Activated B cell treated with CpG ODN at 0.5 μM for 24 hours (primary cell): ENCODE results near the gene DYDC2. TPM values are rescaled to one million over a fixed set of nuclear protein-coding genes. Genes with fewer than 3 reads are reported as not detected.

ENCODE experiments used
- ATAC-seq: fragments of 200-7000 bp; cut with Tn5 transposase; one replicate; pipeline ENCODE4 v1.10.0; 2021; ENCODE audit warnings: low read depth, mild to moderate bottlenecking, moderate library complexity
- CTCF ChIA-PET: fragments of 350-600 bp; sonication (Branson Sonifier 250); formaldehyde crosslinking; loops from one replicate; lab custom pipeline; 2021; ENCODE audit warnings: antibody characterized with exemption; lab: Charles Lee
- POLR2A ChIA-PET: fragments of 350-600 bp; sonication (Branson Sonifier 250); formaldehyde crosslinking; loops from one replicate; lab custom pipeline; 2021; ENCODE audit warnings: antibody characterized with exemption; lab: Charles Lee
- DNase-seq: peaks from one replicate; pipeline ENCODE4 v3.0.0; 2022
- H3K27ac Mint-ChIP-seq: one replicate; pipeline ENCODE4 v1.8.0; 2020; ENCODE audit warnings: mixed read lengths
- H3K27me3 Mint-ChIP-seq: one replicate; pipeline ENCODE4 v1.8.0; 2021; ENCODE audit warnings: mixed read lengths
- H3K36me3 Mint-ChIP-seq: one replicate; pipeline ENCODE4 v1.8.0; 2021; ENCODE audit warnings: low read depth, mixed read lengths
- H3K4me1 Mint-ChIP-seq: one replicate; pipeline ENCODE4 v1.8.0; 2021; ENCODE audit warnings: mixed read lengths
- H3K4me3 Mint-ChIP-seq: one replicate; pipeline ENCODE4 v1.8.0; 2020; ENCODE audit warnings: mild to moderate bottlenecking, mixed read lengths
- H3K9me3 Mint-ChIP-seq: one replicate; pipeline ENCODE4 v1.8.0; 2020; ENCODE audit warnings: mixed read lengths
- intact Hi-C: fragments of 100-400 bp; cut with micrococcal nuclease; formaldehyde crosslinking; loops from one replicate; pipeline ENCODE4 v1.15.1; 2024
- total RNA-seq: library from RNA; stranded (reverse); gene quantifications from 2 replicates; pipeline ENCODE4 v1.2.3, GENCODE V29; 2022
- TF ChIP-seq, protein P1 (sequence below): fragments of 200-600 bp; IDR thresholded peaks from one replicate; pipeline ENCODE4 v1.8.0; 2022; ENCODE audit warnings: antibody characterized with exemption, mild to moderate bottlenecking

Gene DYDC2
- total RNA-seq, 1 donor from 2014 or later = not detected

DNA sequence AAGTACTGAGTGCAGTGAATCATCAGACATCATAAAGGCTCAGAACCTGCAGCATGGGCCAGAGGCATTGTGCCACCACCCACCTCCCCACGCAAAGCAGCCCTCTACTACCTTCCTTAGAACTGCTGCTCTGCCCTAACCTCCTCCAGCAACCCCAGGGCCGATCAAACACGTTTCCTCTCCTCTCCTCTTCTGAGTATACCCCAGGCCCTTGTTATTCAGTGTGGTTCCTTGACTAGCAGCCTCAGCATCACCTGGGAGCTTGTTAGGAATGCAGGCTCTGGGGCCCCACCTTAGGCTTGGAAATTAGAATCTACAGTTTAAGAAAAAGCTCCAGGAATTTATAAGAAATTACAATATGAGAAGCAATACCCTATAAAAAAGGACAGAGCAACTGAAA lies 33.3 kb upstream of the DYDC2 start:
- intact Hi-C loops = no loop called here
- no peaks in the 10 kb centered on the region for H3K9me3 Mint-ChIP-seq
- TF ChIP-seq, protein P1, sequence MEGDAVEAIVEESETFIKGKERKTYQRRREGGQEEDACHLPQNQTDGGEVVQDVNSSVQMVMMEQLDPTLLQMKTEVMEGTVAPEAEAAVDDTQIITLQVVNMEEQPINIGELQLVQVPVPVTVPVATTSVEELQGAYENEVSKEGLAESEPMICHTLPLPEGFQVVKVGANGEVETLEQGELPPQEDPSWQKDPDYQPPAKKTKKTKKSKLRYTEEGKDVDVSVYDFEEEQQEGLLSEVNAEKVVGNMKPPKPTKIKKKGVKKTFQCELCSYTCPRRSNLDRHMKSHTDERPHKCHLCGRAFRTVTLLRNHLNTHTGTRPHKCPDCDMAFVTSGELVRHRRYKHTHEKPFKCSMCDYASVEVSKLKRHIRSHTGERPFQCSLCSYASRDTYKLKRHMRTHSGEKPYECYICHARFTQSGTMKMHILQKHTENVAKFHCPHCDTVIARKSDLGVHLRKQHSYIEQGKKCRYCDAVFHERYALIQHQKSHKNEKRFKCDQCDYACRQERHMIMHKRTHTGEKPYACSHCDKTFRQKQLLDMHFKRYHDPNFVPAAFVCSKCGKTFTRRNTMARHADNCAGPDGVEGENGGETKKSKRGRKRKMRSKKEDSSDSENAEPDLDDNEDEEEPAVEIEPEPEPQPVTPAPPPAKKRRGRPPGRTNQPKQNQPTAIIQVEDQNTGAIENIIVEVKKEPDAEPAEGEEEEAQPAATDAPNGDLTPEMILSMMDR = no peak
- ChIA-PET CTCF (no interaction called here), POLR2A (no interaction called here)
- H3K4me1 Mint-ChIP-seq = no peaks in the 10 kb centered on the region
- DNase-seq (no peak), ATAC-seq (no peak)
- H3K27ac Mint-ChIP-seq = no peak overlapping the region
- no peaks in the 10 kb centered on the region for H3K36me3 Mint-ChIP-seq
- peaks cover 1% of the 10 kb centered on the region for H3K27me3 Mint-ChIP-seq
- H3K4me3 Mint-ChIP-seq = no peak overlapping the region

- peaks cover 1% of the 10 kb centered on the region for H3K27me3 Mint-ChIP-seq
- no peak for DNase-seq
- ChIA-PET POLR2A (no interaction called here), CTCF (no interaction called here)
- H3K27ac Mint-ChIP-seq = no peak overlapping the region
- ATAC-seq = no peak
- TF ChIP-seq, protein P1 = no peak
- intact Hi-C loops = no loop called here
- no peaks in the 10 kb centered on the region for H3K4me1 Mint-ChIP-seq
- no peaks in the 10 kb centered on the region for H3K36me3 Mint-ChIP-seq
- no peaks in the 10 kb centered on the region for H3K9me3 Mint-ChIP-seq
- H3K4me3 Mint-ChIP-seq = no peak overlapping the region
Measured at GRCh38 chr10:80324086-80324485, 32.5 kb upstream of the DYDC2 start.

DNA sequence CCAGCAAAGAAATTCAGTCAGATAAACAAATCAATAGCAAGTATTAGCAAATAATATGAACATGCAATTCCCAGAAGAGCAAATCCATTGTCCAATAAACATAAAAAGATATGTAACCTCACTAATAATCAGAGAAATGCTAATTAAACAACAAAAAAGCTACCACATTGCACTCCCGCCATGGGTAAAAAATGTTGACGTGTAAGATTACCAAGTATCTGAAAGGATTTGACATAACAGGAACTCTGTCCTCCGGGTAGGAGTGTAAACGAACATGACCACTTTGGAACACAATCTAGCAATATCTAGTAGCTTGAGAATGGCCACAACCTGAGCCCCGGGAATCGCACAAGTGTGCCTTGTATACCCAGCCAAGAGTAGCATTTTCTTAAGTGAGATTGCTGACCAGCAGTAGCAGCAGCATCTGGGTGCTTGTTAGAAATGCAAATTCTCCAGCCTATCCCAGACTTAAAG lies 31.7 kb upstream of the DYDC2 start:
- ChIA-PET CTCF (no interaction called here), POLR2A (no interaction called here)
- ATAC-seq (no peak), DNase-seq (no peak)
- no peaks in the 10 kb centered on the region for H3K36me3 Mint-ChIP-seq
- H3K27ac Mint-ChIP-seq = no peak overlapping the region
- H3K4me1 Mint-ChIP-seq = no peaks in the 10 kb centered on the region
- intact Hi-C loops = no loop called here
- no peak overlapping the region for H3K4me3 Mint-ChIP-seq
- H3K27me3 Mint-ChIP-seq = peaks cover 1% of the 10 kb centered on the region
- TF ChIP-seq, protein P1 = no peak
- H3K9me3 Mint-ChIP-seq = no peaks in the 10 kb centered on the region

DNA sequence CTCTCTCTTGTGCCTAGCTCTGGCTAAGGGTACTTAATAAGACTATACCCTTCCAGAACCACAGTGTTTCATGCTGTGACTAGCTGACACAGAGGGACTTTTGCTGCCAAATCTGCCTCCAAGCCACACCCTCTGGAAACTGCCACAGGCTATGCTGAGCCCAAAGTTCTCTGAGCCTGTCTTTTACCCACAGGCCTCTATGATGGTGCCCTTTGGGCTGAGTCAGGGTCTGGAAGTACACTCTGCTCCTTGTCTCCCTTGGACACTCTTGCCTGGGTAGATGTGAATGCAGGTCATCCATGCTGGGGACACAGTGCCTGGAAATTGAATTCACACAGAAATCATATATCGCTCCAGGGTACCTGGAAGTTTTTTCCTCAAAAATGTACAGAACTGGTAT lies 22.6 kb upstream of the DYDC2 start:
- Mint-ChIP-seq H3K27ac (no peak overlapping the region), H3K9me3 (no peaks in the 10 kb centered on the region), H3K36me3 (no peaks in the 10 kb centered on the region), H3K4me3 (no peak overlapping the region), H3K27me3 (no peaks in the 10 kb centered on the region), H3K4me1 (no peaks in the 10 kb centered on the region)
- intact Hi-C loops = no loop called here
- POLR2A ChIA-PET = no interaction called here
- DNase-seq (no peak), ATAC-seq (no peak)
- CTCF ChIA-PET = no interaction called here
- TF ChIP-seq, protein P1 = no peak

GRCh38 chr10:80344276-80344675 lies 12.3 kb upstream of the DYDC2 start:
- POLR2A ChIA-PET = no interaction called here
- no peak overlapping the region for H3K27ac Mint-ChIP-seq
- no peaks in the 10 kb centered on the region for H3K27me3 Mint-ChIP-seq
- TF ChIP-seq, protein P1 = no peak
- DNase-seq (no peak), ATAC-seq (no peak)
- no peaks in the 10 kb centered on the region for H3K36me3 Mint-ChIP-seq
- no peaks in the 10 kb centered on the region for H3K4me1 Mint-ChIP-seq
- intact Hi-C loops = no loop called here
- no peaks in the 10 kb centered on the region for H3K9me3 Mint-ChIP-seq
- no peak overlapping the region for H3K4me3 Mint-ChIP-seq
- CTCF ChIA-PET = no interaction called here
